Measurements from ENCODE around the gene NPM1. TPM values are rescaled to one million over a fixed set of nuclear protein-coding genes. Genes with fewer than 3 reads are reported as not detected.

Gene NPM1
- total RNA-seq, 1 experiment from 2014 or later = 4,548 TPM

DNA sequence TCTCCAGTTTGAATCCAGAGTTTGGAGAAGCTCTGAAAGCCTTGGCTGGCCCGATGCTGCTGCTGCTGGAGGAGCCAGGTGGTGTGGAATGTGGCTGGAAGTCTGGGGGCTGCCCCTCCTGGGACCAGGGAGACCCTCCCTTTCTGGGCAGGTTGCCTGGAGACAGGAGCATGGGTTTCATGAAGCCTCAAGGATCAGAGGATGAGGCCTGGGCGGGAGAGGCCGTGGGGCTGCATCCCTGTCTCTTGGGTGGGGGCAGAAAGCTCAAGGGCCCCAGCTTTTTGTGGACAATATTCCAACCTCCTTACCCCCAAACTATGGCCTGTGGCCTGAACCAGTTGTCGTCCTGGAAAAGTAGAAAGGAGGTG, 41.9 kb downstream of the NPM1 start:
- no peaks in the 10 kb centered on the region for H3K27me3 Mint-ChIP-seq (ENCODE audit: insufficient read depth, unreplicated experiment)
- intact Hi-C loops (cut with micrococcal nuclease) = no loop called here
- CTCF ChIA-PET = interaction anchor here (1.7 kb wide), 1 partner anchor 11 kb away, joined by 9 read pairs; the partner anchor contains the start of gene FGF18
- no peak for DNase-seq (ENCODE audit: unreplicated experiment)
- BruUV-seq (replicated peaks) = no TSS peak
- H3K4me3 Mint-ChIP-seq (ENCODE audit: unreplicated experiment) = no peak overlapping the region
- no peak overlapping the region for H3K27ac Mint-ChIP-seq (ENCODE audit: low read depth, unreplicated experiment)
- POLR2A ChIA-PET = interaction anchor here (1.0 kb wide), 1 partner anchor 20 kb away, joined by 3 read pairs; no protein-coding TSS in a partner anchor
- H3K4me1 Mint-ChIP-seq (ENCODE audit: insufficient read depth, unreplicated experiment) = no peaks in the 10 kb centered on the region
- TF ChIP-seq, protein P1, sequence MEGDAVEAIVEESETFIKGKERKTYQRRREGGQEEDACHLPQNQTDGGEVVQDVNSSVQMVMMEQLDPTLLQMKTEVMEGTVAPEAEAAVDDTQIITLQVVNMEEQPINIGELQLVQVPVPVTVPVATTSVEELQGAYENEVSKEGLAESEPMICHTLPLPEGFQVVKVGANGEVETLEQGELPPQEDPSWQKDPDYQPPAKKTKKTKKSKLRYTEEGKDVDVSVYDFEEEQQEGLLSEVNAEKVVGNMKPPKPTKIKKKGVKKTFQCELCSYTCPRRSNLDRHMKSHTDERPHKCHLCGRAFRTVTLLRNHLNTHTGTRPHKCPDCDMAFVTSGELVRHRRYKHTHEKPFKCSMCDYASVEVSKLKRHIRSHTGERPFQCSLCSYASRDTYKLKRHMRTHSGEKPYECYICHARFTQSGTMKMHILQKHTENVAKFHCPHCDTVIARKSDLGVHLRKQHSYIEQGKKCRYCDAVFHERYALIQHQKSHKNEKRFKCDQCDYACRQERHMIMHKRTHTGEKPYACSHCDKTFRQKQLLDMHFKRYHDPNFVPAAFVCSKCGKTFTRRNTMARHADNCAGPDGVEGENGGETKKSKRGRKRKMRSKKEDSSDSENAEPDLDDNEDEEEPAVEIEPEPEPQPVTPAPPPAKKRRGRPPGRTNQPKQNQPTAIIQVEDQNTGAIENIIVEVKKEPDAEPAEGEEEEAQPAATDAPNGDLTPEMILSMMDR (IDR thresholded peaks at IDR 0.05; ENCODE audit: unreplicated experiment) = no peak
- H3K36me3 Mint-ChIP-seq (ENCODE audit: insufficient read depth, unreplicated experiment) = peaks cover 10% of the 10 kb centered on the region
- no peaks in the 10 kb centered on the region for H3K9me3 Mint-ChIP-seq (ENCODE audit: unreplicated experiment)

DNA sequence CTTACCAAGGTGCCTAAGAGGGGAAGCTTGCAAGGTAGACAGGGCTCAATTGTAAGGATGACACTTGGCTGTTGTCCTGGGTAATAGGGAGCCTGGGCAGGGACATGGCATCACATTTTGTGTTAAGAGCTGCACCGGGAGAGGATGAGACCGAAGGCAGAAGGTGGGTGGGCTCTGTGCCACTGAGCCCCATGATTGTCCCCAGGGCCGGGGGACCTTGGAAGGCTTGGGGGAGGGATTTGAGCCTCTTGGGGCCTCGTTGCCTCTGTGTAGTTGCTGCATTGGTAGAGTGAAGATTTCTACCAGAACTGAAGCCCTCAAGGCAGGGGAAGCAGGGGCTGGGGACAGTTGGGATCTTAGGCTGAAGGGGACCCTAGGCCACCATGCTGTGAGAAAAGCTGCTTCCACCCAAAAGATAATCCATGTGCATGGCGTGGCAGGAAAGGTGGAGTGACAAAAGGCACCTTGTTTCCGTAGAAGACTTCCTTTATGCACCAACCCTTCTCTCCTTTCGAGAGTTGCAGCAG, 43.7 kb downstream of the NPM1 start:
- POLR2A ChIA-PET = interaction anchor here (0.6 kb wide), 1 partner anchor 756 kb away, joined by 4 read pairs; no protein-coding TSS in a partner anchor
- no peaks in the 10 kb centered on the region for H3K4me1 Mint-ChIP-seq (ENCODE audit: insufficient read depth, unreplicated experiment)
- TF ChIP-seq, protein P1 (IDR thresholded peaks at IDR 0.05; ENCODE audit: unreplicated experiment) = no peak
- DNase-seq (ENCODE audit: unreplicated experiment) = no peak
- intact Hi-C loops (cut with micrococcal nuclease) = no loop called here
- CTCF ChIA-PET = interaction anchor here (0.5 to 1.5 kb wide), 4 partner anchors 13 to 1026 kb away, joined by 3 to 8 read pairs (median 4); partner anchors contain the start of gene FGF18
- no TSS peak for BruUV-seq (replicated peaks)
- peaks cover 10% of the 10 kb centered on the region for H3K36me3 Mint-ChIP-seq (ENCODE audit: insufficient read depth, unreplicated experiment)
- no peaks in the 10 kb centered on the region for H3K27me3 Mint-ChIP-seq (ENCODE audit: insufficient read depth, unreplicated experiment)
- no peak overlapping the region for H3K27ac Mint-ChIP-seq (ENCODE audit: low read depth, unreplicated experiment)
- no peak overlapping the region for H3K4me3 Mint-ChIP-seq (ENCODE audit: unreplicated experiment)
- H3K9me3 Mint-ChIP-seq (ENCODE audit: unreplicated experiment) = no peaks in the 10 kb centered on the region

DNA sequence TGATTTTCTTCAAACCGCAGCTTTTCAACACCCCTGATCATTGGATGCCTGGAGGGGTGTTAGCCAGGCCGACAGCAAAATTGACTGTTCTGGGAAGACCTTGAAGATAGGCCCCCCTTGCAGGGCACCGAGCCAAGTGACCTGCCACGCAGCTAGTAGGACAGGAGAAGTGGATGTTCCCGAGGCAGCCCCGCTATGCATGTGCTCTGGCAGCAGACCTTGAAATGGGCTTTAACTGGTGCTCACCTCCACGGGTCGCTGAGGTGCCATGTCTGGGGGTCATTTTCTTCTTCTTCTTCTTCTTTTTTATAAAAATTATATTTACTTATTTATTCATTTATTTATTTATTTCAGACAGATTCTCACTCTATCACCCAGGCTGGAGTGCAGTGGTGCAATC, 44.4 kb downstream of the NPM1 start:
- ChIA-PET POLR2A (no interaction called here), CTCF (interaction anchor here (0.6 to 1.5 kb wide), 2 partner anchors 13 to 83 kb away, joined by 4 to 8 read pairs; partner anchors contain the start of gene FGF18)
- Mint-ChIP-seq H3K9me3 (ENCODE audit: unreplicated experiment) (no peaks in the 10 kb centered on the region), H3K4me3 (ENCODE audit: unreplicated experiment) (no peak overlapping the region), H3K27ac (ENCODE audit: low read depth, unreplicated experiment) (no peak overlapping the region), H3K4me1 (ENCODE audit: insufficient read depth, unreplicated experiment) (no peaks in the 10 kb centered on the region), H3K27me3 (ENCODE audit: insufficient read depth, unreplicated experiment) (no peaks in the 10 kb centered on the region), H3K36me3 (ENCODE audit: insufficient read depth, unreplicated experiment) (peaks cover 10% of the 10 kb centered on the region)
- DNase-seq (ENCODE audit: unreplicated experiment) = no peak
- BruUV-seq (replicated peaks) = no TSS peak
- TF ChIP-seq, protein P1 (IDR thresholded peaks at IDR 0.05; ENCODE audit: unreplicated experiment) = no peak
- intact Hi-C loops (cut with micrococcal nuclease) = no loop called here

DNA sequence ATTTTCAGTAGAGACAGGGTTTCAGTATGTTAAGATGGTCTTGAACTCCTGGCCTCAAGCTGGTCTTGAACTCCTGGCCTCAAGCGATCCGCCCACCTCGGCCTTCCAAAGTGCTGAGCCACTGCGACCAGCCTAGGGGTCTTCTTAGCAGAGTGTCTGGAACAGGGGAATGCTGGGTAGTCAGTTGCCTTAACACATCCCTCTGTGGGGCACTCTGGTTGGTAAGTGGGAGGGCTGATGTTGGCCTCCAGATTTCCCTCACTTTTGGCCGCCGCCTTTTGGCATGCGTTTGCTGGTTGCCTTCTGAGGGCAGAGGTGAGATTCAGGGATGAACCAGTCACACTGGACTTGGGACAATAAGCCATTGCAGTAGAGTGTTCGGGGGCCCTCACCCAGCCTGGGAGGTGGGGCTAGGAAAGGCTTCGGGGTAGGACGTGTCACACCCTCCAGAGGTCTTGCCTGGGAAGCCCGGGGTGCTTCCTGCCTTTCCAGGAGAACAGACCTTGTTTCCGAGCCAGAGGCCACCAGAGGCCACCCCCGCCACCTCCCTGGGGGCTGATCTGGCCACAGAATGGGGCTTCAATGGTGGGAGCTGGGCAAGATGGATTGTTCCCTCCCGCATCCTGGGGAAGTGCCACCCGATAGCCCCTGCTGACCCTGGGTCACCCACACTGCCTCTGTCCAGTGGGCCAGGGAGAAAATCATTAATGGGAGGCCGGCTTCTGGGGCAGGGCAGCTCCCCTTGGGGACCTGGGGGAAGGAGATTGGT, 45.1 kb downstream of the NPM1 start:
- ChIA-PET CTCF (interaction anchor here (0.6 to 1.5 kb wide), 3 partner anchors 14 to 84 kb away, joined by 3 to 8 read pairs (median 4); partner anchors contain the start of gene FGF18), POLR2A (no interaction called here)
- intact Hi-C loops (cut with micrococcal nuclease) = no loop called here
- no peak for DNase-seq (ENCODE audit: unreplicated experiment)
- Mint-ChIP-seq H3K4me3 (ENCODE audit: unreplicated experiment) (no peak overlapping the region), H3K36me3 (ENCODE audit: insufficient read depth, unreplicated experiment) (peaks cover 4% of the 10 kb centered on the region), H3K9me3 (ENCODE audit: unreplicated experiment) (no peaks in the 10 kb centered on the region), H3K27me3 (ENCODE audit: insufficient read depth, unreplicated experiment) (no peaks in the 10 kb centered on the region), H3K27ac (ENCODE audit: low read depth, unreplicated experiment) (no peak overlapping the region), H3K4me1 (ENCODE audit: insufficient read depth, unreplicated experiment) (no peaks in the 10 kb centered on the region)
- TF ChIP-seq, protein P1 (IDR thresholded peaks at IDR 0.05; ENCODE audit: unreplicated experiment) = no peak
- BruUV-seq (replicated peaks) = no TSS peak
